SU-DHL-6 (cell line): ENCODE measurements around the gene GABBR2.
"Not testable (repeated sequence)": the region's sequence is repeated elsewhere in the genome, so short reads cannot be mapped to it uniquely, and the experiment has no call there.

ENCODE experiments used
- CTCF ChIP-seq: fragments of 200-600 bp; sonication (generic); IDR thresholded peaks from one replicate; pipeline ENCODE4 v1.5.1; 2017; ENCODE audit warnings: antibody characterized with exemption, mild to moderate bottlenecking, low read length, moderate library complexity; ENCODE audit not compliant: insufficient read depth, poor library complexity, severe bottlenecking
- EZH2phosphoT487 ChIP-seq: fragments of 200-600 bp; sonication (generic), shearing (Covaris generic); conservative IDR thresholded peaks from 2 replicates; pipeline ENCODE4 v1.6.1; 2018; ENCODE audit warnings: mild to moderate bottlenecking, antibody characterized with exemption, low read length, moderate library complexity, mixed read lengths

- not testable (repeated sequence) for TF ChIP-seq CTCF, EZH2phosphoT487
These were observed 53.3 kb downstream of the GABBR2 start for GRCh38 chr9:98655428-98655827.
